Stimulated activated naive B cell treated with anti-CD40 and anti-IgM and Interleukin-4, amounts not matched to agents 10 μg/mL and 1 μg/mL and 100 μg/mL, for 72 hours (primary cell): ENCODE results near the gene IL17RB.

ENCODE experiments used
- ATAC-seq, 2 donors: fragments of 150-1000 bp; cut with Tn5 transposase; replicated peaks; 2 replicates each; pipeline ENCODE4 v1.10.0; 2021; ENCODE audit warnings: moderate library complexity in 1 of 2
- DNase-seq: peaks from one replicate; pipeline ENCODE4 v3.0.0; 2021
- H3K27ac Mint-ChIP-seq: one replicate; pipeline ENCODE4 v1.8.0; 2022; ENCODE audit warnings: mild to moderate bottlenecking, mixed read lengths
- H3K27me3 Mint-ChIP-seq, 2 donors: one replicate each; pipeline ENCODE4 v1.8.0; 2022; ENCODE audit warnings: mixed read lengths in 2 of 2
- H3K36me3 Mint-ChIP-seq, 2 donors: one replicate each; pipeline ENCODE4 v1.8.0; 2022; ENCODE audit warnings: mixed read lengths in 2 of 2, mild to moderate bottlenecking in 1 of 2
- H3K4me1 Mint-ChIP-seq, 2 donors: one replicate each; pipeline ENCODE4 v1.8.0; 2022; ENCODE audit warnings: mixed read lengths in 2 of 2, mild to moderate bottlenecking in 1 of 2
- H3K4me3 Mint-ChIP-seq, 2 donors: one replicate each; pipeline ENCODE4 v1.8.0; 2022; ENCODE audit warnings: mild to moderate bottlenecking in 2 of 2, mixed read lengths in 2 of 2, moderate library complexity in 1 of 2
- H3K9me3 Mint-ChIP-seq, 2 donors: one replicate each; pipeline ENCODE4 v1.8.0; 2022; ENCODE audit warnings: mixed read lengths in 2 of 2, mild to moderate bottlenecking in 1 of 2

IL17RB gene

GRCh38 chr3:53845103-53845880 lies 1.1 kb upstream of the IL17RB start:
- ATAC-seq (no peak), DNase-seq (peak; percentile 17)
- peaks cover 12 to 49% of the 10 kb centered on the region in 2 donors for H3K27me3 Mint-ChIP-seq
- peaks cover 40 to 52% of the 10 kb centered on the region in 2 donors for H3K4me1 Mint-ChIP-seq
- no peaks in the 10 kb centered on the region for H3K9me3 Mint-ChIP-seq
- H3K27ac Mint-ChIP-seq = peak overlapping the region; percentile 74
- H3K36me3 Mint-ChIP-seq = peaks cover 39 to 44% of the 10 kb centered on the region in 2 donors
- H3K4me3 Mint-ChIP-seq = peak overlapping the region; percentile 61 to 88

- H3K4me1 Mint-ChIP-seq = peaks cover 40 to 52% of the 10 kb centered on the region in 2 donors
- ATAC-seq = no peak
- no peak overlapping the region for H3K27ac Mint-ChIP-seq
Measured at GRCh38 chr3:53845881-53846133, 561 bp upstream of the IL17RB start.

GRCh38 chr3:53846851-53847155 lies 435 bp downstream of the IL17RB start:
- peaks cover 18 to 49% of the 10 kb centered on the region in 2 donors for H3K27me3 Mint-ChIP-seq
- H3K27ac Mint-ChIP-seq = peak overlapping the region; percentile 56
- peak overlapping the region; percentile 83 to 88 for H3K4me3 Mint-ChIP-seq
- H3K9me3 Mint-ChIP-seq = no peaks in the 10 kb centered on the region
- H3K36me3 Mint-ChIP-seq = peaks cover 40 to 45% of the 10 kb centered on the region in 2 donors
- peaks cover 42 to 52% of the 10 kb centered on the region in 2 donors for H3K4me1 Mint-ChIP-seq
- DNase-seq (no peak), ATAC-seq (no peak)

More at GRCh38 chr3:53845881-53846133, 561 bp upstream of the IL17RB start:
- Mint-ChIP-seq H3K27me3 (peaks cover 12 to 49% of the 10 kb centered on the region in 2 donors), H3K4me3 (peak overlapping the region; percentile 61 to 88), H3K9me3 (no peaks in the 10 kb centered on the region), H3K36me3 (peaks cover 35 to 41% of the 10 kb centered on the region in 2 donors)
- DNase-seq = no peak

DNA sequence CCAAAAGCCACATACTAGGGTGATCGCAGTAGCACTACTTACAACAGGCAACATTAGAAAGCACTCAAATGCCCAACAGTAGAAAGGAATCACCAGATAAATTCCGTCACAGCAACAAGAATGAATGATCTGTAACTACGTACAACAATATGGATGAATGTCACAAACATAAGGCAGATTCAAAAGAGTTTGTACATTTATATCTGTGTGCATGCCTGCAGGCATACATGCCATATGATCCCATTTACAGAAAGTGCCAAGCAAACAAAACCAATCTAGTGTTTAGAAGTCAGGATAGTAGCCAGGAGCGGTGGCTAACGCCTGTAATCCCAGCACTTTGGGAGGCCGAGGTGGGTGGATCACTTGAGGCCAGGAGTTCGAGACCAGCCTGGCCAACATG lies 3.5 kb downstream of the IL17RB start:
- no peak overlapping the region for H3K27ac Mint-ChIP-seq
- DNase-seq = no peak
- no peaks in the 10 kb centered on the region for H3K9me3 Mint-ChIP-seq
- peaks cover 18 to 40% of the 10 kb centered on the region in 2 donors for H3K27me3 Mint-ChIP-seq
- H3K36me3 Mint-ChIP-seq = peaks cover 37 to 45% of the 10 kb centered on the region in 2 donors
- H3K4me1 Mint-ChIP-seq = peaks cover 17 to 24% of the 10 kb centered on the region in 2 donors
- H3K4me3 Mint-ChIP-seq = no peak overlapping the region
- no peak for ATAC-seq

- H3K36me3 Mint-ChIP-seq = peaks cover 39 to 41% of the 10 kb centered on the region in 2 donors
- peaks cover 13 to 32% of the 10 kb centered on the region in 2 donors for H3K27me3 Mint-ChIP-seq
- no peaks in the 10 kb centered on the region for H3K9me3 Mint-ChIP-seq
- peaks cover 13 to 17% of the 10 kb centered on the region in 2 donors for H3K4me1 Mint-ChIP-seq
- DNase-seq = no peak
- H3K4me3 Mint-ChIP-seq = no peak overlapping the region
- H3K27ac Mint-ChIP-seq = peak overlapping the region; percentile 20
- ATAC-seq = no peak
Measured at GRCh38 chr3:53850895-53851294, 4.5 kb downstream of the IL17RB start.

DNA sequence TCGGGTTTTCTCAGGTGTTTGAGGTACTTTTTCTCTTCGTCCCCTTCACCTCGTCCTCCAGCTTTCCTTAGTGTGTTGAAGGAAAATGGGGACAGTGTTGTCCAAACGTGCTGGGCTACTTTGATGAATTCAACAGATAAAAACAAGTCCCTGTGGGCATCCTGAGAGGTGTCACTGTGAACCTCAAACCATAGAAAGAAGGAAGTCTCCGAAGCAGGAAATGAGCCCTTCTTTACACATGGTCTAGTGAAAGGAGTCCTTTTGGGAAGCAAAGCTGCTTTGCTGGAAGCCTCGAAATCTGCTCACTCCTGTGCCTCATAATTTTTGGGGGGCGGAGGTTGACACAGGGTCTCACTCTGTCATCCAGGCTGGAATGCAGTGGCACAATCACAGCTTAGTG lies 10.6 kb downstream of the IL17RB start:
- H3K27me3 Mint-ChIP-seq = no peaks in the 10 kb centered on the region

GRCh38 chr3:53858096-53858741 lies 11.9 kb downstream of the IL17RB start:
- ATAC-seq (peak; percentile 50 to 57), DNase-seq (no peak)
- Mint-ChIP-seq H3K27me3 (no peaks in the 10 kb centered on the region), H3K9me3 (no peaks in the 10 kb centered on the region), H3K36me3 (peaks cover 57 to 59% of the 10 kb centered on the region in 2 donors), H3K4me1 (peaks cover 24 to 30% of the 10 kb centered on the region in 2 donors), H3K4me3 (no peak overlapping the region), H3K27ac (peak overlapping the region; percentile 76)

More for the DNA sequence above, 10.6 kb downstream of the IL17RB start:
- Mint-ChIP-seq H3K36me3 (peaks cover 50 to 55% of the 10 kb centered on the region in 2 donors), H3K4me1 (peaks cover 20 to 30% of the 10 kb centered on the region in 2 donors), H3K4me3 (no peak overlapping the region), H3K27ac (peak overlapping the region; percentile 73), H3K9me3 (no peaks in the 10 kb centered on the region)
- DNase-seq (no peak), ATAC-seq (peak; percentile 67 to 73)

DNA sequence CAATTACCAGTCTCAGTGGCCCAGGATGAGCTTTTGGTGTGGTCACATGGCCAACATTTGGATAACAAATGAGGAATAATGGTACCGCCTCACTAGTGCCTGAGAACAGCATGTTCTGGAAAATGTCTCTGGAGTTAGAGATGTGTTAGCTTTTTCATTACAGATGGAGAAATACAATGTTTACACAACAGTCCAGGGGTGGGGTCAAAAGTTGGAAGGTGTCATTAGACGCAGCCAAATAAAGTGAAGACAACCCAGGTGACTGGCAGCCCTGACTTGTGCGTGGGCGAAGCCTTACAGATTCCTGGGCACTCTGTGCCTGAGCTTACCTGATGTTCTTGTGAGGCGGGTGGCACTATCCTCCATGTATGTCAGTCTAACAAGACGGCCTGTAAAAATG lies 12.8 kb downstream of the IL17RB start:
- H3K4me1 Mint-ChIP-seq = peaks cover 26 to 30% of the 10 kb centered on the region in 2 donors
- no peaks in the 10 kb centered on the region for H3K9me3 Mint-ChIP-seq
- peaks cover 53 to 67% of the 10 kb centered on the region in 2 donors for H3K36me3 Mint-ChIP-seq
- H3K4me3 Mint-ChIP-seq = no peak overlapping the region
- no peaks in the 10 kb centered on the region for H3K27me3 Mint-ChIP-seq
- H3K27ac Mint-ChIP-seq = peak overlapping the region; percentile 17
- ATAC-seq = no peak
- no peak for DNase-seq

GRCh38 chr3:53860196-53860595 lies 13.8 kb downstream of the IL17RB start:
- no peak overlapping the region for H3K4me3 Mint-ChIP-seq
- no peaks in the 10 kb centered on the region for H3K27me3 Mint-ChIP-seq
- H3K27ac Mint-ChIP-seq = no peak overlapping the region
- no peaks in the 10 kb centered on the region for H3K9me3 Mint-ChIP-seq
- H3K4me1 Mint-ChIP-seq = peaks cover 29 to 37% of the 10 kb centered on the region in 2 donors
- no peak for ATAC-seq
- peaks cover 55 to 69% of the 10 kb centered on the region in 2 donors for H3K36me3 Mint-ChIP-seq
- DNase-seq = no peak

DNA sequence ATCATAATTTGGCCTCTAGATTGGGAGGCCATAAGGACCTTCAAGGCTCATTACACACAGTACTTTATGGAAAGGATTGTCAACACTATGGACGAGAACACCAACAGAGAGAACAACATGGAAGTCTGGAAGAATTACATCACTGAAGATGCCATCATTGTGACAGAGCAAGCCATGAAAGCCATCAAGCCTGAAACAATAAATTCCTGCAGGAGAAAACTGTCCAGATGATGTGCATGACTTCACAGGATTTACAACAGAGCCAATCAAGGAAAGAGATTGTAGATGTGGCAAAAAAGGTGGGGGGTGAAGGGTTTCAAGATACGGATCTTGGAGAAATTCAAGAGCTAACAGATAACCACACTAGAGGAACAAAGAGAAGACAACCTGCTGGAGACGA lies 15.9 kb downstream of the IL17RB start:
- no peak for DNase-seq
- Mint-ChIP-seq H3K27ac (no peak overlapping the region), H3K9me3 (no peaks in the 10 kb centered on the region), H3K36me3 (peaks cover 43 to 67% of the 10 kb centered on the region in 2 donors), H3K4me3 (no peak overlapping the region), H3K27me3 (no peaks in the 10 kb centered on the region), H3K4me1 (peaks cover 23 to 27% of the 10 kb centered on the region in 2 donors)
- no peak for ATAC-seq

GRCh38 chr3:53863145-53863544 lies 16.8 kb downstream of the IL17RB start:
- Mint-ChIP-seq H3K9me3 (no peaks in the 10 kb centered on the region), H3K27ac (no peak overlapping the region), H3K27me3 (no peaks in the 10 kb centered on the region), H3K36me3 (peaks cover 37 to 67% of the 10 kb centered on the region in 2 donors), H3K4me3 (no peak overlapping the region), H3K4me1 (peaks cover 17 to 23% of the 10 kb centered on the region in 2 donors)
- peak in 1 of 2 donors; percentile 18 for ATAC-seq
- no peak for DNase-seq

DNA sequence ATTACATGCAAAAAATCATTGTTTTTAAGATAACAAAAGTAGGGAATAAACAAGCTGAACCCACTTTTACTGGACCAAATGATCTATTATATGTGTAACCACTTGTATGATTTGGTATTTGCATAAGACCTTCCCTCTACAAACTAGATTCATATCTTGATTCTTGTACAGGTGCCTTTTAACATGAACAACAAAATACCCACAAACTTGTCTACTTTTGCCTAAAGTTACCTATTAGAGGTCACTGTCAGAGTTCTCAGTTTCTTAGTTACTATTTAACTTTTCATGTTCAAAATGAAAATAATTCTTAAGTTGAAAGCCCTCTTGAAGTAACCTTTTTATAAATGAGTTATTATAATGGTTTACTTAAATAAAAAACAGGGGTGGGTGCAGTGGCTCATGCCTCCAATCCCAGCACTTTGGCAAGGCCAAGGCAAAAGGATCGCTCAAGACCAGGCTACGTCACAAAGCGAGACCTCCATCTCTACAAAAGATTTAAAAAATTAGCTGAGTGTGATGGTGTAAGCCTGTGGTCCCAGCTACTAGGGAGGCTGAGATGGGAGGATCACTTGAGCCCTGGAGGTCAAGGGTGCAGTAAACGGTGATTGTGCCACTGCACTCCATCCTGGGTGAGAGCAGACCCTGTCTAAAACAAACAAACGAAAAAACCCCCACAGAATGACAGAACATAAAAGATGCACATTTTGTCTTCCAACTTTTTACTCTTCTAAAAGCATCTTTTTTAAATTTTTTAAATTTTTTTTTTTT lies 19.5 kb downstream of the IL17RB start:
- no peaks in the 10 kb centered on the region for H3K27me3 Mint-ChIP-seq
- no peak overlapping the region for H3K4me3 Mint-ChIP-seq
- DNase-seq = no peak
- peak; percentile 18 to 31 for ATAC-seq
- no peaks in the 10 kb centered on the region for H3K9me3 Mint-ChIP-seq
- H3K27ac Mint-ChIP-seq = no peak overlapping the region
- peaks cover 34 to 75% of the 10 kb centered on the region in 2 donors for H3K36me3 Mint-ChIP-seq
- peaks cover 13 to 22% of the 10 kb centered on the region in 2 donors for H3K4me1 Mint-ChIP-seq

DNA sequence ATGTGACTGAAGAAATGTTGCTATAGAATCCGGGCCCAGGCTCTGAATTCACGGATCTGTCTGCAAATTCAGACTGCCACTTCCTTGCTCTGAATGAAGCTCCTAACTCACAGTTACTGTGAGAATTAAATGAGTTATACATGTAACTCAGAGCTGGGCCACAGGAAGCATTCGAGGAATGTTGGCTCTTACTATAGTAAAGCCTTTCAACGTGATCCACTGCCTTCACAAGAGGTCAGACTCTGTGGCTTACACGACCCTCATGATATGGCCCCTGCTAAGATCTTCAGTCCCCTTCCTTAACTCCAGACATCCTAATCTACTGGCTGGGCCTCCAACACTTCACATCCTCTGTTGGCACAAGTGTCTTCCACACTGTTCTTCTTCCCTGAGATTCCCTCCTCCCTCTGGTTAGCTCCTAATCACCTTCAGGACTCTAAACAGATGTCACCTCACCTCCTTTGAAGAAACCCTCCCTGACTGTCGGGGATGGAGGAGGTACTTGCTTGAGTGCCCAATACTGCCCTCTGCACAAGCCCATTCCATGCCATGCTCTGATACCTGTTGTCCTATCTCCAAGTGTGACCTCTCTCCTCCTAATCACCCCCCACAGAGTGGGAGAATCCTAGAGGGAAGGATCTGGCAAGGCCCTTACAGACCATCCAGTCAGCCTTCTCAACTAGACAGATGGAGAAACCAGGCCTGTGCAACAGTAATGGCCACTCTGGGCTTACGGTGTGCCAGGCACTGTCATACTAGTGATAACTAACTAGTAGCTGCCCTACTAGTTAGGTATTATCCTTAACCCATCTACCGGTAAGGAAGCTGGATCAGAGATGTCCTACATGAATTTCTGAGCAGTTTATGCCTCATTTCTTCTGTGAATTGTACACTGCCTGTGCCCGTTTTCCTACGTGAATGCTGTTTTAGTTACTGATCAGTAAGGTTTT lies 34.3 kb downstream of the IL17RB start:
- Mint-ChIP-seq H3K9me3 (no peaks in the 10 kb centered on the region), H3K36me3 (peaks cover 34 to 48% of the 10 kb centered on the region in 2 donors), H3K27ac (peak overlapping the region; percentile 100), H3K4me3 (peak overlapping the region; percentile 89 to 99), H3K4me1 (peaks cover 15 to 22% of the 10 kb centered on the region in 2 donors), H3K27me3 (no peaks in the 10 kb centered on the region)
- ATAC-seq = no peak
- DNase-seq = no peak
